ENCODE data around the gene SSRP1.

DNA sequence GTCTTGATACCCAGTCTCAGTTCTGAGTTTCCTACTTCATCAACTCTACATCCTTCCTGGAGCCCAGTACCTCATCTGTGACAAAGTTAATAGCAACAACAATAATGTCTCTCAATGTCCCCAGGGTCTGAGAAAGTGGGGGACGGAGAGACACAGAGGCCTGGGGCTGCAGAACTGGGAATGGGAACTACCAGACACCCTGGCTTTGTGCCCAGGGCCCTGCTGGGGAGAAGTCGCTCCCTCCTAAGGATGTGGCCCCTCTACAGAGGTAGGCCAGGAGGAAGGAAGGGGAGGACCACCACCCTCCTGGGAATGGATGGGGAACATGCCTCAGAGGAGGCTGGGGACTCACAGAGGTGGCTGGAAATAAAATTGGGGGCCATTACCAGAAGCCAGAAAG, 39.8 kb upstream of the SSRP1 start:
- TF ChIP-seq ZFP41 (tag by site-specific recombination; IDR thresholded peaks at IDR 0.05; ENCODE audit: borderline replicate concordance) (no peak), ZNF626 (tag by site-specific recombination; IDR thresholded peaks at IDR 0.05) (no peak), ZBTB21 (tag by site-specific recombination; IDR thresholded peaks at IDR 0.05) (no peak), ZNF138 (tag by site-specific recombination; IDR thresholded peaks at IDR 0.05; ENCODE audit: borderline replicate concordance) (no peak), ZNF274 (IDR thresholded peaks at IDR 0.05; ENCODE audit: low read length) (no peak), ZNF274 (tag by site-specific recombination; IDR thresholded peaks at IDR 0.05; ENCODE audit: borderline replicate concordance) (no peak), WT1 (tag by site-specific recombination; IDR thresholded peaks at IDR 0.05) (no peak), ZNF670 (tag by site-specific recombination; IDR thresholded peaks at IDR 0.05; ENCODE audit: low read depth) (no peak), ZNF664 (tag by site-specific recombination; IDR thresholded peaks at IDR 0.05) (no peak), BCL11A (tag by site-specific recombination; IDR thresholded peaks at IDR 0.05; ENCODE audit: low read depth) (no peak)
- TF ChIP-seq, protein P1, sequence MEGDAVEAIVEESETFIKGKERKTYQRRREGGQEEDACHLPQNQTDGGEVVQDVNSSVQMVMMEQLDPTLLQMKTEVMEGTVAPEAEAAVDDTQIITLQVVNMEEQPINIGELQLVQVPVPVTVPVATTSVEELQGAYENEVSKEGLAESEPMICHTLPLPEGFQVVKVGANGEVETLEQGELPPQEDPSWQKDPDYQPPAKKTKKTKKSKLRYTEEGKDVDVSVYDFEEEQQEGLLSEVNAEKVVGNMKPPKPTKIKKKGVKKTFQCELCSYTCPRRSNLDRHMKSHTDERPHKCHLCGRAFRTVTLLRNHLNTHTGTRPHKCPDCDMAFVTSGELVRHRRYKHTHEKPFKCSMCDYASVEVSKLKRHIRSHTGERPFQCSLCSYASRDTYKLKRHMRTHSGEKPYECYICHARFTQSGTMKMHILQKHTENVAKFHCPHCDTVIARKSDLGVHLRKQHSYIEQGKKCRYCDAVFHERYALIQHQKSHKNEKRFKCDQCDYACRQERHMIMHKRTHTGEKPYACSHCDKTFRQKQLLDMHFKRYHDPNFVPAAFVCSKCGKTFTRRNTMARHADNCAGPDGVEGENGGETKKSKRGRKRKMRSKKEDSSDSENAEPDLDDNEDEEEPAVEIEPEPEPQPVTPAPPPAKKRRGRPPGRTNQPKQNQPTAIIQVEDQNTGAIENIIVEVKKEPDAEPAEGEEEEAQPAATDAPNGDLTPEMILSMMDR (tag by site-specific recombination; IDR thresholded peaks at IDR 0.05) = no peak
- TF ChIP-seq, protein P2, sequence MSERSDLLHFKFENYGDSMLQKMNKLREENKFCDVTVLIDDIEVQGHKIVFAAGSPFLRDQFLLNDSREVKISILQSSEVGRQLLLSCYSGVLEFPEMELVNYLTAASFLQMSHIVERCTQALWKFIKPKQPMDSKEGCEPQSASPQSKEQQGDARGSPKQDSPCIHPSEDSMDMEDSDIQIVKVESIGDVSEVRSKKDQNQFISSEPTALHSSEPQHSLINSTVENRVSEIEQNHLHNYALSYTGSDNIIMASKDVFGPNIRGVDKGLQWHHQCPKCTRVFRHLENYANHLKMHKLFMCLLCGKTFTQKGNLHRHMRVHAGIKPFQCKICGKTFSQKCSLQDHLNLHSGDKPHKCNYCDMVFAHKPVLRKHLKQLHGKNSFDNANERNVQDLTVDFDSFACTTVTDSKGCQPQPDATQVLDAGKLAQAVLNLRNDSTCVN (tag by site-specific recombination; optimal IDR thresholded peaks at IDR 0.05) = no peak
- TF ChIP-seq, protein P3, sequence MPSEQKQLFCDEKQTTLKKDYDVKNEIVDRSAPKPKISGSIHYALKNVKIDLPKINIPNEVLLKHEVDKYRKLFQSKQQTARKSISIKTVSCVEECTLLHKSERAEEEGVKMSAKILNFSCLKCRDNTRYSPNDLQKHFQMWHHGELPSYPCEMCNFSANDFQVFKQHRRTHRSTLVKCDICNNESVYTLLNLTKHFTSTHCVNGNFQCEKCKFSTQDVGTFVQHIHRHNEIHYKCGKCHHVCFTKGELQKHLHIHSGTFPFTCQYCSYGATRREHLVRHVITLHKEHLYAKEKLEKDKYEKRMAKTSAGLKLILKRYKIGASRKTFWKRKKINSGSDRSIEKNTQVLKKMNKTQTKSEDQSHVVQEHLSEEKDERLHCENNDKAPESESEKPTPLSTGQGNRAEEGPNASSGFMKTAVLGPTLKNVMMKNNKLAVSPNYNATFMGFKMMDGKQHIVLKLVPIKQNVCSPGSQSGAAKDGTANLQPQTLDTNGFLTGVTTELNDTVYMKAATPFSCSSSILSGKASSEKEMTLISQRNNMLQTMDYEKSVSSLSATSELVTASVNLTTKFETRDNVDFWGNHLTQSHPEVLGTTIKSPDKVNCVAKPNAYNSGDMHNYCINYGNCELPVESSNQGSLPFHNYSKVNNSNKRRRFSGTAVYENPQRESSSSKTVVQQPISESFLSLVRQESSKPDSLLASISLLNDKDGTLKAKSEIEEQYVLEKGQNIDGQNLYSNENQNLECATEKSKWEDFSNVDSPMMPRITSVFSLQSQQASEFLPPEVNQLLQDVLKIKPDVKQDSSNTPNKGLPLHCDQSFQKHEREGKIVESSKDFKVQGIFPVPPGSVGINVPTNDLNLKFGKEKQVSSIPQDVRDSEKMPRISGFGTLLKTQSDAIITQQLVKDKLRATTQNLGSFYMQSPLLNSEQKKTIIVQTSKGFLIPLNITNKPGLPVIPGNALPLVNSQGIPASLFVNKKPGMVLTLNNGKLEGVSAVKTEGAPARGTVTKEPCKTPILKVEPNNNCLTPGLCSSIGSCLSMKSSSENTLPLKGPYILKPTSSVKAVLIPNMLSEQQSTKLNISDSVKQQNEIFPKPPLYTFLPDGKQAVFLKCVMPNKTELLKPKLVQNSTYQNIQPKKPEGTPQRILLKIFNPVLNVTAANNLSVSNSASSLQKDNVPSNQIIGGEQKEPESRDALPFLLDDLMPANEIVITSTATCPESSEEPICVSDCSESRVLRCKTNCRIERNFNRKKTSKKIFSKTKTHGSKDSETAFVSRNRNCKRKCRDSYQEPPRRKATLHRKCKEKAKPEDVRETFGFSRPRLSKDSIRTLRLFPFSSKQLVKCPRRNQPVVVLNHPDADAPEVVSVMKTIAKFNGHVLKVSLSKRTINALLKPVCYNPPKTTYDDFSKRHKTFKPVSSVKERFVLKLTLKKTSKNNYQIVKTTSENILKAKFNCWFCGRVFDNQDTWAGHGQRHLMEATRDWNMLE (tag by site-specific recombination; conservative IDR thresholded peaks at IDR 0.05; ENCODE audit: low read depth) = no peak

All from HEK293 (cell line).